ENCODE data around the gene CT45A5.
"Not testable (repeated sequence)": the region's sequence is repeated elsewhere in the genome, so short reads cannot be mapped to it uniquely, and the experiment has no call there.

CT45A5 gene

DNA sequence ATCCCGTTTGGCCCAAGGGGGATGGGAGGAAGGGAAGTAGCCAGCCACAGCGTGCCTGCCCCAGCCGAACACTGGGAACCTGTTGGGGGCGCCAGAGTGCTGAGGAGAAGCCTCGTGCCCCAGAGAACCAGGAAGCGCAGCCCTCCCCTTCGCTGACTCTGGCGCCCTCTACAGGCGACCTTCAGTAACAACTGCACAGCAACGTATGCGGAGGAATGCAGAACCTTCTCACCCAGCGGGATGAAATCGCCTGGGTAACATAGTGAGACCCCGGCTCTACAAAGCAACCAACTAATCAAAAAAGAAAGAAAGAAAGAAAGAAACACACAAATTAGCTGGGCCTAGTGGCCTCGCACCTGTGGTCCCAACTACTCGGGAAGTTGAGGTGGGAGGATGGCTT lies at the start of gene CT45A5:
CT45A5 (minus strand) TSS at position 101 of the 400 bp plus-strand sequence. CDS start 3,774 bp downstream, outside the sequence.
- not testable (repeated sequence) for DNase-seq

GRCh38 chrX:135819912-135820311 lies 34.6 kb upstream of the CT45A5 start, which contains the start of gene CT45A2:
Gene CT45A2 (minus strand): TSS chrX:135820012. CDS start chrX:135816265, 3,747 bp downstream.
- not testable (repeated sequence) for DNase-seq

DNA sequence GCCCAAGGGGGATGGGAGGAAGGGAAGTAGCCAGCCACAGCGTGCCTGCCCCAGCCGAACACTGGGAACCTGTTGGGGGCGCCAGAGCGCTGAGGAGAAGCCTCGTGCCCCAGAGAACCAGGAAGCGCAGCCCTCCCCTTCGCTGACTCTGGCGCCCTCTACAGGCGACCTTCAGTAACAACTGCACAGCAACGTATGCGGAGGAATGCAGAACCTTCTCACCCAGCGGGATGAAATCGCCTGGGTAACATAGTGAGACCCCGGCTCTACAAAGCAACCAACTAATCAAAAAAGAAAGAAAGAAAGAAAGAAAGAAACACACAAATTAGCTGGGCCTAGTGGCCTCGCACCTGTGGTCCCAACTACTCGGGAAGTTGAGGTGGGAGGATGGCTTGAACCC lies 17.4 kb upstream of the CT45A5 start, which contains the start of gene CT45A6:
CT45A6 (minus strand) TSS at position 101 of the 400 bp plus-strand sequence. CDS start 3,794 bp downstream, outside the sequence.
- not testable (repeated sequence) for DNase-seq

DNA sequence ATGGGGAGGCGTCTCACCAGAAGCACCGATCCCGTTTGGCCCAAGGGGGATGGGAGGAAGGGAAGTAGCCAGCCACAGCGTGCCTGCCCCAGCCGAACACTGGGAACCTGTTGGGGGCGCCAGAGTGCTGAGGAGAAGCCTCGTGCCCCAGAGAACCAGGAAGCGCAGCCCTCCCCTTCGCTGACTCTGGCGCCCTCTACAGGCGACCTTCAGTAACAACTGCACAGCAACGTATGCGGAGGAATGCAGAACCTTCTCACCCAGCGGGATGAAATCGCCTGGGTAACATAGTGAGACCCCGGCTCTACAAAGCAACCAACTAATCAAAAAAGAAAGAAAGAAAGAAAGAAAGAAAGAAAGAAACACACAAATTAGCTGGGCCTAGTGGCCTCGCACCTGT lies 17.2 kb downstream of the CT45A5 start, which contains the start of gene CT45A3:
CT45A3 (minus strand) TSS at position 101 of the 400 bp plus-strand sequence. CDS start 3,747 bp downstream, outside the sequence.
- DNase-seq = not testable (repeated sequence)

- DNase-seq = not testable (repeated sequence)
These were observed 40.6 kb downstream of the CT45A5 start for GRCh38 chrX:135744739-135745138.

DNA sequence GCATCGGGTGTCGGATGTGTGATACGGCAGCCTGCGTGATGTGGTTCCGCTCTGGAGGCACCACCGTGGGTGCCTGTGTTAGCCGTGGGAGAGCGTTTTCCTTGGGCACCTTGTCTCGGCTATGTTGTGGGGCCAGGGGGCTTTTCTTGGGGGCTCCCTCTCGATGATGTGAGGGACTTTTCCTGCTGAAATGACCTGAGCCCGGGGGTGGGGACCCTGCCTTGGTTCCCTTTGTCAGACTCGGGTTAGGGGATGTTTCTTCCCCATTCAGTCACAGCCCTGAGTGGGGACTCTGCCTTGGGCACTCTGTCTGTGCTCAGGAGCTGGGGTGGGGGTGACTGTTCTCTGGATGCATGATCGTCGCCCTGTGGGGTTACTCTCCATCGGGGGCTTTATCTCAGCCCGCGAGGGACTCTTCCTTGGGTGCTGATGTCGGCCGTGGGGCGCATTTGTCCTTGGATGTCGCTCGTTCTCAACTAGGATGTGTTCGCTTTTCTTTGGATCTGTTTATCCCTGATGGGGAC lies 44.0 kb downstream of the CT45A5 start:
- DNase-seq = no peak

DNA sequence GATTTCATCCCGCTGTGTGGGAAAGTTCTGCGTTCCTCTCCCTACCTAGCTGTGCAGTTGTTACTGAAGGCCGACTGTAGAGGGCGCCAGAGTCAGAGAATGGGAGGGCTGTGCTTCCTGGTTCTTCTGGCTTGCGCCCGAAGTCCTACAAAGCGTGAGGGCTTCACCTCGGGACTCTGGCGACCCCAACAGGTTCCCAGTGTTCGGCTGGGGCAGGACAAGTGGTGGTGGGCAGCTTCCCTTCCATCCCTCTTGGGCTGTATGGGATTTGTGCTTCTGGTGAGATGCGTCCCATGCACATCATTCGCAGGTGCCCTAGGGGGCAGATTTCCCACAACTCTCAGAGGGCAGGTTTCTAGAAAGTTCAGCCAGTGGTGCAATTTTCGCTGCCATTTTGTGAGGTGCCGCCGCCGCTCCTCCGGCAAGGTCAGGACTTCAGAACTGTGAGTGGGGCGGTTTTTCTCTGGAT lies 44.6 kb downstream of the CT45A5 start:
- DNase-seq = no peak

DNA sequence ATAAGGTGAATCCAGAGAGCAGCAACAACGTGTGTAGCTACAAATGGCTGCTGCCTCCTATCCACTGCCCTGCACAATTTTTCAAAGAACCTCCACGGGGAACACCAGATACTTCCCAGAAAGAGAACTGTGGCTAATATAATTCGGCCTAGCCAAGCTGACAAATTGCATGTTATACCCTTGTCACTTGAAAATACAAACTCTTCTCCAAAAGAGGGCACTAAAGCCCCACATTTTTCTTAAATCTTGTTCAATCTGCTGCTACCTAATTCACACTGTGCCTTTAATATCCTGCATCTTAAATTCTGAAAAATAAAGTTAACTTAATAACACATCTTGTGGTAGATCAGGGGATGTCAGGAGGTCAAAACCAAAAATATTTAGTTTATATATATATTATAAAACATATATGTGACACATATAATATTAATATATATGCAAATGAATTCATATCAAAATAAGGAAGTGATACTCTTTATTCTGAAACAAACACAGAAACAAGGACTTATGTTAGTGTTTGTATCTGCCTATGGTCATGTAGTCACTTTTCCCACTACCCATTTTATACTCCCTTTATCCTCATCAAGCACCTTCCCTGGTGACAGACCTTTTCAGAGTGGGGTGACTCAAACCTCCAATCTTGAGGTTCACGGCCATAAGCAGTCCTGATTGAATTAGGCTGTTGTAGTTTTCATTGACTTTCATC lies 47.8 kb downstream of the CT45A5 start:
- no peak for DNase-seq

GRCh38 chrX:135734666-135735065 lies 50.6 kb downstream of the CT45A5 start:
- DNase-seq = not testable (repeated sequence)

Measured in OCI-M1 (cell line).